ENCODE data around the gene RXFP1. TPM values are rescaled to one million over a fixed set of nuclear protein-coding genes. Genes with fewer than 3 reads are reported as not detected.

RXFP1 gene
- total and polyA plus RNA-seq, 8 donors: 0.06 to 0.47 (median 0.23) TPM

- no peak for FAIRE-seq
- H3K36me3 ChIP-seq: no peaks in the 10 kb centered on the region
- ATAC-seq: peak in 3 of 4 donors; percentile 4 to 7 (median 5)
- TF ChIP-seq CTCF (IDR thresholded peaks at IDR 0.05): no peak
- WGBS, 2 donors: 0% methylated on average over 19 to 20 of the region's 20 CpGs
- H3K27me3 ChIP-seq: no peaks in the 10 kb centered on the region
- peaks cover 0 to 9% (median 0%) of the 10 kb centered on the region in 3 donors for H3K4me1 ChIP-seq
- intact Hi-C loops (cut with DNase I): no loop called here
- no peaks in the 10 kb centered on the region for H3K9me3 ChIP-seq
- H3K4me3 ChIP-seq: peak within 1 kb of the TSS; percentile 65 to 92 (median 73)
- no peak for DNase-seq
- peak within 1 kb of the TSS; percentile 92 to 98 (median 96) for H3K27ac ChIP-seq
Observed at GRCh38 chr4:158671665-158671914, 149.9 kb downstream of the RXFP1 start, which contains the start of gene C4orf46. Gene C4orf46, minus strand, starts transcription at chr4:158671887. Its CDS starts 86 bp downstream, at chr4:158671801.

GRCh38 chr4:158671915-158672806 lies 150.5 kb downstream of the RXFP1 start, which contains the start of gene ETFDH:
Gene ETFDH, plus strand, starts transcription at chr4:158672296. Its CDS starts 161 bp downstream, at chr4:158672457.
- peak; percentile 94 for FAIRE-seq
- Histone ChIP-seq H3K9me3 (no peaks in the 10 kb centered on the region), H3K27ac (peak within 1 kb of the TSS; percentile 92 to 98 (median 96)), H3K27me3 (no peaks in the 10 kb centered on the region), H3K36me3 (no peaks in the 10 kb centered on the region), H3K4me3 (peak within 1 kb of the TSS; percentile 65 to 92 (median 73)), H3K4me1 (peaks cover 0 to 9% (median 0%) of the 10 kb centered on the region in 3 donors)
- peak; percentile 88 to 95 (median 90) for ATAC-seq
- intact Hi-C loops (cut with DNase I): no loop called here
- peak; percentile 41 to 53 (median 46) for TF ChIP-seq CTCF (IDR thresholded peaks at IDR 0.05)
- DNase-seq: peak; percentile 98 to 100 (median 99)
- 0% methylated on average over 59 to 60 of the region's 60 CpGs for WGBS, 2 donors

- FAIRE-seq: no peak
- TF ChIP-seq CTCF (IDR thresholded peaks at IDR 0.05): no peak
- Histone ChIP-seq H3K4me1 (peaks cover 0 to 9% (median 0%) of the 10 kb centered on the region in 3 donors), H3K27ac (no peak overlapping the region), H3K4me3 (no peak overlapping the region), H3K36me3 (no peaks in the 10 kb centered on the region), H3K27me3 (no peaks in the 10 kb centered on the region), H3K9me3 (no peaks in the 10 kb centered on the region)
- WGBS, 2 donors: 52 to 68% methylated on average over 3 of the region's 3 CpGs
- intact Hi-C loops (cut with DNase I): no loop called here
- no peak for ATAC-seq
- DNase-seq: no peak
Observed at GRCh38 chr4:158673633-158674032, 152.0 kb downstream of the RXFP1 start.

DNA sequence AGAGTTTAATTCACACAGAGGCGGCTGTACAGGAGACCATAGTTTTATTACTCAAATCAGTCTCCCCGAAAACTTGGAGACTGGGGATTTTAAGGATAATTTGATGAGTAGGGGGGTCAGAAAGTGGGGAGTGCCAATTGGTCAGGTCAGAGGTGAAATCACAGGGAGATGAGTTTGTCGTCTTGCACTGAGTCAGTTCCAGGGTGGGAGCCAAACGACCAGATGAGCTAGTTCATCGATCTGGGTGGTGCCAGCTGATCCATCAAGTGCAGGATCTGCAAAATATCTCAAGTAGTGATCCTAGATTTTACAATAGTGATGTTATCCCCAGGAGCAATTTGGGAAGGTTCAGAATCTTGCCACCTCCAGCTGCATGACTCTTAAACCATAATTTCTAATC lies 154.4 kb downstream of the RXFP1 start:
- peaks cover 0 to 9% (median 0%) of the 10 kb centered on the region in 3 donors for H3K4me1 ChIP-seq

More for the DNA sequence above, 154.4 kb downstream of the RXFP1 start:
- DNase-seq (no peak), ATAC-seq (no peak), FAIRE-seq (no peak)
- WGBS, 2 donors: 79% methylated on average over 5 of the region's 5 CpGs
- no peaks in the 10 kb centered on the region for H3K9me3 ChIP-seq
- H3K27me3 ChIP-seq: no peaks in the 10 kb centered on the region
- H3K27ac ChIP-seq: no peak overlapping the region
- no peak overlapping the region for H3K4me3 ChIP-seq
- TF ChIP-seq CTCF (IDR thresholded peaks at IDR 0.05): no peak
- H3K36me3 ChIP-seq: no peaks in the 10 kb centered on the region
- intact Hi-C loops (cut with DNase I): no loop called here

All from pancreas (tissue), 10 donors.